ENCODE measurements around the gene CRYL1.

The CRYL1 gene

GRCh38 chr13:20383058-20383457 is 142.6 kb downstream of the CRYL1 start:
- H3K27ac ChIP-seq (replicated peaks) = no peak overlapping the region
- TF ChIP-seq REST (IDR thresholded peaks at IDR 0.05; ENCODE audit: insufficient replicate concordance, low read depth) = no peak
- TF ChIP-seq SPI1 (IDR thresholded peaks at IDR 0.05; ENCODE audit: borderline replicate concordance, low read depth) = no peak
- TF ChIP-seq GABPA (IDR thresholded peaks at IDR 0.05; ENCODE audit: low read depth) = no peak
- no peak for TF ChIP-seq POLR2AphosphoS5 (IDR thresholded peaks at IDR 0.05; ENCODE audit: low read depth)
- DNase-seq (ENCODE audit: low read depth in 1 of 2, low spot score in 1 of 2) = no peak

GRCh38 chr13:20381401-20381800 is 144.3 kb downstream of the CRYL1 start:
- no peak for DNase-seq (ENCODE audit: low read depth in 1 of 2, low spot score in 1 of 2)
- H3K27me3 ChIP-seq (ENCODE audit: insufficient read depth, poor library complexity, severe bottlenecking) = no peaks in the 10 kb centered on the region
- no peak for TF ChIP-seq SPI1 (IDR thresholded peaks at IDR 0.05; ENCODE audit: borderline replicate concordance, low read depth)
- TF ChIP-seq CTCF (IDR thresholded peaks at IDR 0.05; ENCODE audit: insufficient read depth, low read length) = no peak
- TF ChIP-seq REST (IDR thresholded peaks at IDR 0.05; ENCODE audit: insufficient replicate concordance, low read depth) = no peak
- TF ChIP-seq POLR2AphosphoS5 (IDR thresholded peaks at IDR 0.05; ENCODE audit: low read depth) = no peak
- no peak for TF ChIP-seq GABPA (IDR thresholded peaks at IDR 0.05; ENCODE audit: low read depth)
- H3K4me3 ChIP-seq (replicated peaks; ENCODE audit: insufficient read depth, low read length) = no peak overlapping the region
- H3K27ac ChIP-seq (replicated peaks) = no peak overlapping the region

More at GRCh38 chr13:20383058-20383457, 142.6 kb downstream of the CRYL1 start:
- no peaks in the 10 kb centered on the region for H3K27me3 ChIP-seq (ENCODE audit: insufficient read depth, poor library complexity, severe bottlenecking)
- no peak overlapping the region for H3K4me3 ChIP-seq (replicated peaks; ENCODE audit: insufficient read depth, low read length)

GRCh38 chr13:20378721-20379120 is 146.9 kb downstream of the CRYL1 start:
- no peak for TF ChIP-seq GABPA (IDR thresholded peaks at IDR 0.05; ENCODE audit: low read depth)
- no peak for TF ChIP-seq POLR2AphosphoS5 (IDR thresholded peaks at IDR 0.05; ENCODE audit: low read depth)
- no peak for TF ChIP-seq CTCF (IDR thresholded peaks at IDR 0.05; ENCODE audit: insufficient read depth, low read length)
- no peak for TF ChIP-seq REST (IDR thresholded peaks at IDR 0.05; ENCODE audit: insufficient replicate concordance, low read depth)
- TF ChIP-seq SPI1 (IDR thresholded peaks at IDR 0.05; ENCODE audit: borderline replicate concordance, low read depth) = no peak

More at GRCh38 chr13:20378721-20379120, 146.9 kb downstream of the CRYL1 start:
- DNase-seq (ENCODE audit: low read depth in 1 of 2, low spot score in 1 of 2) = no peak
- no peaks in the 10 kb centered on the region for H3K27me3 ChIP-seq (ENCODE audit: insufficient read depth, poor library complexity, severe bottlenecking)
- no peak overlapping the region for H3K27ac ChIP-seq (replicated peaks)
- H3K4me3 ChIP-seq (replicated peaks; ENCODE audit: insufficient read depth, low read length) = no peak overlapping the region
